Activated CD8-positive, alpha-beta T cell treated with anti-CD3 and anti-CD28 coated beads for 36 hours (primary cell): Measurements from ENCODE around the gene STAT6. TPM values are rescaled to one million over a fixed set of nuclear protein-coding genes. Genes with fewer than 3 reads are reported as not detected.

Experiments used
- ATAC-seq: fragments of 200-7000 bp; cut with Tn5 transposase; one replicate; pipeline ENCODE4 v1.10.0; 2021; ENCODE audit warnings: mild to moderate bottlenecking, moderate library complexity
- CTCF ChIA-PET: fragments of 350-600 bp; sonication (Branson Sonifier 250); formaldehyde crosslinking; loops from one replicate; lab custom pipeline; 2021; ENCODE audit warnings: antibody characterized with exemption; lab: Charles Lee
- POLR2A ChIA-PET: fragments of 350-600 bp; sonication (Branson Sonifier 250); formaldehyde crosslinking; loops from one replicate; lab custom pipeline; 2021; ENCODE audit warnings: antibody characterized with exemption; lab: Charles Lee
- DNase-seq: peaks from one replicate; pipeline ENCODE4 v3.0.0-alpha.2; 2020
- H3K27ac Mint-ChIP-seq: one replicate; pipeline ENCODE4 v1.8.0; 2021; ENCODE audit warnings: mild to moderate bottlenecking, mixed read lengths
- H3K27me3 Mint-ChIP-seq: one replicate; pipeline ENCODE4 v1.8.0; 2021; ENCODE audit warnings: mixed read lengths
- H3K36me3 Mint-ChIP-seq: one replicate; pipeline ENCODE4 v1.8.0; 2021; ENCODE audit warnings: low read depth, mixed read lengths
- H3K4me1 Mint-ChIP-seq: one replicate; pipeline ENCODE4 v1.8.0; 2021; ENCODE audit warnings: low read depth, mixed read lengths
- H3K4me3 Mint-ChIP-seq: one replicate; pipeline ENCODE4 v1.8.0; 2021; ENCODE audit warnings: mild to moderate bottlenecking, moderate library complexity, mixed read lengths
- H3K9me3 Mint-ChIP-seq: one replicate; pipeline ENCODE4 v1.8.0; 2021; ENCODE audit warnings: mixed read lengths
- CTCF ChIP-seq: fragments of 200-600 bp; IDR thresholded peaks from one replicate; pipeline ENCODE4 v1.8.0; 2022; ENCODE audit warnings: antibody characterized with exemption, mild to moderate bottlenecking
- intact Hi-C: fragments of 100-400 bp; cut with micrococcal nuclease; formaldehyde crosslinking; loops from one replicate; pipeline ENCODE4 v1.10.0; 2022
- total RNA-seq, 2 experiments: library from RNA; stranded (reverse); gene quantifications; one replicate each; pipeline ENCODE4 v1.2.3, GENCODE V29; 2021

The STAT6 gene
- total RNA-seq, 2 experiments from 2014 or later: 207 to 209 TPM

GRCh38 chr12:57046947-57047890 lies 63.9 kb downstream of the STAT6 start:
- peak; percentile 89 for ATAC-seq
- TF ChIP-seq CTCF: no peak
- Mint-ChIP-seq H3K4me3 (peak overlapping the region; percentile 7), H3K27ac (peak overlapping the region; percentile 86), H3K4me1 (peaks cover 40% of the 10 kb centered on the region), H3K27me3 (no peaks in the 10 kb centered on the region), H3K9me3 (no peaks in the 10 kb centered on the region), H3K36me3 (no peaks in the 10 kb centered on the region)
- POLR2A ChIA-PET: interaction anchor here (0.5 to 3.5 kb wide), 14 partner anchors 9 to 372 kb away, joined by 3 to 21 read pairs (median 3); partner anchors contain the start of gene STAT6
- intact Hi-C loops: no loop called here
- DNase-seq: peak; percentile 85
- CTCF ChIA-PET: interaction anchor here (1.1 to 5.7 kb wide), 15 partner anchors 9 to 129 kb away, joined by 3 to 66 read pairs (median 6); partner anchors contain the start of gene ZBTB39

- Mint-ChIP-seq H3K27me3 (no peaks in the 10 kb centered on the region), H3K4me3 (no peak overlapping the region), H3K9me3 (no peaks in the 10 kb centered on the region), H3K27ac (no peak overlapping the region), H3K36me3 (no peaks in the 10 kb centered on the region), H3K4me1 (peaks cover 36% of the 10 kb centered on the region)
- TF ChIP-seq CTCF: no peak
- ChIA-PET CTCF (interaction anchor here (1.1 to 4.2 kb wide), 11 partner anchors 12 to 78 kb away, joined by 3 to 17 read pairs (median 6); partner anchors contain the start of gene ZBTB39), POLR2A (interaction anchor here (0.5 to 3.5 kb wide), 6 partner anchors 16 to 371 kb away, joined by 3 to 15 read pairs (median 3); no protein-coding TSS in a partner anchor)
- intact Hi-C loops: no loop called here
- ATAC-seq: no peak
- no peak for DNase-seq
Observed at GRCh38 chr12:57046086-57046791, 64.9 kb downstream of the STAT6 start.

Other genes with a start within 250 kb of the STAT6 start
- not detected for gene SDR9C7, start 177.0 kb downstream of the STAT6 start, total RNA-seq
- under 1 TPM; 0.34 to 0.36 TPM for gene RDH16, start 153.8 kb downstream of the STAT6 start, total RNA-seq
- 1 to 10 TPM; 5.1 to 5.5 TPM for gene ZBTB39, start 104.8 kb downstream of the STAT6 start, total RNA-seq
- under 1 TPM; 0.34 to 0.54 TPM for gene TAC3, start 94.8 kb downstream of the STAT6 start, total RNA-seq
- 1 to 10 TPM; 2.1 to 2.6 TPM for gene MYO1A, start 61.2 kb downstream of the STAT6 start, total RNA-seq
- gene NEMP1, start 32.6 kb downstream of the STAT6 start, total RNA-seq: 10 to 100 TPM; 76.1 to 80.6 TPM
- gene NAB2, start 22.2 kb downstream of the STAT6 start, total RNA-seq: 10 to 100 TPM; 69.3 to 70.8 TPM
- gene LRP1, start 17.1 kb upstream of the STAT6 start, total RNA-seq: 1 to 10 TPM; 1.5 to 1.9 TPM
- not detected for gene LRP1-AS, start 36.3 kb upstream of the STAT6 start, total RNA-seq
- under 1 TPM; 0.41 to 0.45 TPM for gene NXPH4, start 105.4 kb upstream of the STAT6 start, total RNA-seq
- 100 to 1,000 TPM; 480 to 529 TPM for gene SHMT2, start 118.3 kb upstream of the STAT6 start, total RNA-seq
- gene STAC3, start 139.8 kb upstream of the STAT6 start, total RNA-seq: 1 to 10 TPM; 1.7 to 2.1 TPM